NCI-H2171 treated with DMSO at 0.1 percent for 48 hours (cell line): ENCODE measurements around the gene MND1.

Experiments
- DNase-seq: peaks from one replicate; lab custom pipeline; 2025; lab: John Stamatoyannopoulos, UW

MND1 gene

GRCh38 chr4:153344131-153345011 lies at the start of gene MND1:
Gene MND1 (plus strand): TSS chr4:153344688. CDS start chr4:153344738, 50 bp downstream.
- peak; percentile 66 for DNase-seq

GRCh38 chr4:153295131-153295755 lies 49.2 kb upstream of the MND1 start:
- no peak for DNase-seq

GRCh38 chr4:153296040-153296823 lies 48.3 kb upstream of the MND1 start:
- no peak for DNase-seq

GRCh38 chr4:153297116-153297515 lies 47.4 kb upstream of the MND1 start:
- no peak for DNase-seq

- no peak for DNase-seq
These were observed 33.7 kb upstream of the MND1 start for GRCh38 chr4:153310793-153311192.

GRCh38 chr4:153314915-153315314 lies 29.6 kb upstream of the MND1 start:
- no peak for DNase-seq

GRCh38 chr4:153318696-153319320 lies 25.7 kb upstream of the MND1 start:
- DNase-seq = peak; percentile 29

- no peak for DNase-seq
These were observed 21.7 kb upstream of the MND1 start for GRCh38 chr4:153322791-153323190.

GRCh38 chr4:153324046-153324445 lies 20.4 kb upstream of the MND1 start:
- no peak for DNase-seq

GRCh38 chr4:153325558-153325957 lies 18.9 kb upstream of the MND1 start:
- DNase-seq = no peak

GRCh38 chr4:153326513-153326912 lies 18.0 kb upstream of the MND1 start:
- no peak for DNase-seq

GRCh38 chr4:153327247-153327646 lies 17.2 kb upstream of the MND1 start:
- DNase-seq = no peak

- DNase-seq = no peak
These were observed 11.6 kb upstream of the MND1 start for GRCh38 chr4:153332936-153333335.

GRCh38 chr4:153333874-153334273 lies 10.6 kb upstream of the MND1 start:
- DNase-seq = no peak

- no peak for DNase-seq
These were observed 8.8 kb upstream of the MND1 start for GRCh38 chr4:153335665-153336064.

- DNase-seq = no peak
These were observed 6.8 kb upstream of the MND1 start for GRCh38 chr4:153337686-153338085.

GRCh38 chr4:153341575-153342090 lies 2.9 kb upstream of the MND1 start:
- no peak for DNase-seq

- DNase-seq = no peak
These were observed 1.5 kb upstream of the MND1 start for GRCh38 chr4:153342751-153343552.

- peak; percentile 72 for DNase-seq
These were observed 809 bp downstream of the MND1 start for GRCh38 chr4:153345012-153345981.

GRCh38 chr4:153346031-153346430 lies 1.5 kb downstream of the MND1 start:
- no peak for DNase-seq
